Measurements from ENCODE around the gene ATF3.

The ATF3 gene

DNA sequence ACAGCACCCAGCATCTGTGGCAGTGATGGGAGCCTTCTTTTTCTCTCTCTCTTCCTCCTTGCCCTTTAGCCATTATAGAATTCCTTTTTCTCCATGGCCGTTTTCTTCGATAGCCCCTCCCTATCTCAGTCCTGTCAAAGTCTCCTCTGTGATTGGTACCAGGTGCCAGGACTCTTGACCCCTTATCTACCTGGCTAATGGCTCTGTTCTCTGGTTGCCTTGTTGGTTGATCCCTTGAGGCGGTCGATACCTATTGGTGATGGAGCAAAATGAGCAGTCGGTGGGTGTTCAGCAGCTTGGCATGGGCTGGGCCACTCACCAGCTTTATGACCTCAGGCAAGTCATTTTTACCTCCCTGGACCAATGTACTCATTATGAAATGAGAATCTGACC is 2.0 kb downstream of the ATF3 start:
- peaks cover 36% of the 10 kb centered on the region for H3K27me3 ChIP-seq (ENCODE audit: control insufficient read depth, insufficient read depth, low read length)
- peak overlapping the region; percentile 93 for H3K9ac ChIP-seq (ENCODE audit: low read length)
- peaks cover 11% of the 10 kb centered on the region for H3K36me3 ChIP-seq (ENCODE audit: control insufficient read depth, insufficient read depth, low read length)
- no peak overlapping the region for H3K27ac ChIP-seq (ENCODE audit: low read depth, low read length)
- H3K4me3 ChIP-seq (ENCODE audit: low read depth, low read length), result peak overlapping the region; percentile 90
- H3K9me3 ChIP-seq (ENCODE audit: control insufficient read depth, insufficient read depth, low read depth, low read length), result no peaks in the 10 kb centered on the region
- peaks cover 55% of the 10 kb centered on the region for H3K4me1 ChIP-seq (ENCODE audit: control insufficient read depth, insufficient read depth, low read length)

DNA sequence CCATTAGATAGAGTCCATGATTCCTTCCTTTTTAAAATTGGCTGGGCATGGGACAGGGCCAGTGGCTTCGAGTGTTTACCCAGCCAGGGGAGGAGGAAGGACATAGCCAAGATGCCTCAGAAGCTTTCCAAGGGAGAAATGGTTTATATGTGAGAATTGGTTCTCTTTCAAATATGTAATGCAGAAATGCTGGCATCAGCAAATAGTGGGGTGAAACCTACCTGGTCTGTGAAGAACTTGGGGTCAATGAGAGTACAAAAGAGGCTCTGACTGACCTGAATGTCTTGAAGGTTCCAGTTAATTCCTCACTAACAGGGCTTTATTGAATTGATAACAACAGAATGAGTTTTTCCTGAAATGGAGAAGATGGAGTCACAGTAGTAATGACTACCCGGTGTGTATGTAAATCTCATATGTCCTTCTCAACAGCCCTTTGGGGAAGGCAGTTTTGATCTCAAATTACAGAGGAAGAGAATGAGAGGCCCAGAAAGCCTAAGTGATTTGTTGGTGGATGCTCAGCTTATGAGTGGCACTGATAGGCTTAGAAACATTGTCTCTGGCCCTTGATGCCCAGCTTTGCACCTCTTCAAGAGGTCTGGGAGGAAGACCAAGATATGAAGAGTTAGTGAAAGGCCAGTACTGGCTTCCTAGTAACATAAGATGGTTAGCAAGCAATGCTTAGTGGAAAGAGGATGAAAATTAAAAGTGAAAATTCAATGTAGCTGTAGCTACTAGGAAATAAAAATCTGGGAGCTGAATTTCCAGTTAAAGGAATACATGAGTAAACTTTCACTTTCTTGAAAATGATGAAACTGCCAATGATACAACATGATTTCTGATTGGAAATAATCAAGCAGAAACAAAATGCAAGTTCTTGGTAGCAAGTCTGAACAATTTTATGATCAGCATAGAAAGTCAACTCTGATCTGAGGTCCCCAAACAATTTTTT is 2.7 kb downstream of the ATF3 start:
- H3K4me3 ChIP-seq (ENCODE audit: low read depth, low read length), result peak overlapping the region; percentile 90
- peaks cover 17% of the 10 kb centered on the region for H3K36me3 ChIP-seq (ENCODE audit: control insufficient read depth, insufficient read depth, low read length)
- peaks cover 29% of the 10 kb centered on the region for H3K27me3 ChIP-seq (ENCODE audit: control insufficient read depth, insufficient read depth, low read length)
- no peak overlapping the region for H3K9ac ChIP-seq (ENCODE audit: low read length)
- no peak overlapping the region for H3K27ac ChIP-seq (ENCODE audit: low read depth, low read length)
- peaks cover 48% of the 10 kb centered on the region for H3K4me1 ChIP-seq (ENCODE audit: control insufficient read depth, insufficient read depth, low read length)
- no peaks in the 10 kb centered on the region for H3K9me3 ChIP-seq (ENCODE audit: control insufficient read depth, insufficient read depth, low read depth, low read length)

DNA sequence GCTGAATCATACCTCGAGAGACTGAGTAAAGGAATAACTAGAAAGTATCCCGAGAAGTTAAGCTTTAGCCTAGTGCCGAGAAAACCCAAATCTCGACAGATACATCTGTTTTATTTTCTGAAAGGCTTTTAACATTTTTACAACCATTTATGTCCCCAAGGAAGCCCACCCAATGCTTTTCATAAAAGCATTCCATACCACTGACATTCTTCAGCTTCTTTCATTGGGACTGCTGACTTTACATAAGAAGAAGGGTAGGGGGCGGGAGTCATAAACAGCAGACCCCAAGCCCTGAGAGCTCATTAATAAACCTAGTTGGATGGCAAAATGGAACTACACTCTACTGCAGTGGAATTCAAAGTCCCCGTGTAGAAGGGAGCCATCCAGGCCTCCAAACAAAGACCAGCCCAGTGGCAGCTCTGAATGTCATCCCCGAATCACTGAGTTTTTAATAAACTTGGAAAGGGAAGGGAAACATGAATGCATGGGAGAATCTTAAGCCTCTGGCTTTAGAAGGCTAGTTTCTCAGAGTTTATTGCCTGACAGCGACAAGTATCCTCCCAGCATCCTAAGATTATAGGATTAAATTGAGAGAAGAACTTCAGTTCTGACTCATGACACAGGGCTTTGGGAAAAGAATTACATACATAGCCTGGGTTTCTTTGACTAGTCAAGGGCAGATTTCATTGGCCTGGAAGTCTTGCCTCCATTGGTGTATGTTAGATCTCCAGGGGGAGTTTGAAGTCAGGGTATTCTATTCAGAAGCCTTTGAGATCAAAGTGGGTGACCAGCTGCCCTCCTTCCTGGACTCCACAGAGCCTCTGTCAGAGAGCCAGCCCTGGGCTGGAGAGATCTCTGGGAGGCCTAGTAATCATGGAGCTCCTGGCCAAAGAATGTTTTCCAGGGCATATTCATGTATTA is 3.7 kb downstream of the ATF3 start:
- Histone ChIP-seq H3K36me3 (ENCODE audit: control insufficient read depth, insufficient read depth, low read length) (peaks cover 27% of the 10 kb centered on the region), H3K4me1 (ENCODE audit: control insufficient read depth, insufficient read depth, low read length) (peaks cover 45% of the 10 kb centered on the region), H3K9ac (ENCODE audit: low read length) (no peak overlapping the region), H3K9me3 (ENCODE audit: control insufficient read depth, insufficient read depth, low read depth, low read length) (no peaks in the 10 kb centered on the region), H3K27ac (ENCODE audit: low read depth, low read length) (no peak overlapping the region), H3K27me3 (ENCODE audit: control insufficient read depth, insufficient read depth, low read length) (peaks cover 19% of the 10 kb centered on the region), H3K4me3 (ENCODE audit: low read depth, low read length) (peak overlapping the region; percentile 90)

DNA sequence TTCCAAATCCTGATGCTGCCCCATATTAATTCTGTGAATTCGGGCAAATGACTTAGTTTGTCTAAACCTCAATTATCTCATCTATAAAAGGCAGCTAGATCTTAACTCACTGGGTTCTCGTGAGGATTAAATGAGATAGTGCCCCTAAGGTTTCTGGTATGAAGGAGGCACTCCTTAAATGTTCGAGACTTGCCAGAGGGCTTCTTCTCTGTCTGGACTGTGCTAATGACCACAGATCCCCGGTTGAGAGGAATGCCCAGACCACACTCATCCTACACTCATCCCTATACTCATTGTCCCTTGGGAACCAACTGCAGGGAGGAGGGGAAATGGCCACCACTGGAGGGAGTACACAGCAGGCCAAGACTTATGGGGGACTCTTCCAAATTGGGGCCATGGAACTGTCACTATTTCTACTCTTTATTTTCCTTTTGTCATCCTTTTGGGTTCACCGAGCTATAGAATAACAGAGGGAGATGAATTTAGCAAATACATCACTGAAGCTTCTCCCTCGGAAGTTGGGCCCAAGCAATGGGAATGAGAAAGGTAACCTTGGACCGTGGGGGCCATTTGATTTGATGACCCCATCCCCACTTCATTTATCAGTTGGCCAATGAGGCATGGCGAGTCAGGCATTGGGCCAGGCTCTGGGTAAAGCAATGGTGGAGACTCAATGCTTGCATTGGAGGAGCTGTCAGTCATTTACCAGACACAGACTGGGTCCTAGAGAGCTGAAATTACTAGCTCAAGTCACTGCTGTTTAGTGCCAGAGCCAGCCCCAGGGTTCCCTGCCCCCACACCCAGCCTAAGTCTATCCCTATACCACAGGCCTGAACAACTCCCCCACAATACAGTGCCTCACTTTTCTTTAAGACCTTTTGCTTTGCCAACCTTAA is 5.1 kb downstream of the ATF3 start:
- Histone ChIP-seq H3K27ac (ENCODE audit: low read depth, low read length) (no peak overlapping the region), H3K4me3 (ENCODE audit: low read depth, low read length) (no peak overlapping the region)

DNA sequence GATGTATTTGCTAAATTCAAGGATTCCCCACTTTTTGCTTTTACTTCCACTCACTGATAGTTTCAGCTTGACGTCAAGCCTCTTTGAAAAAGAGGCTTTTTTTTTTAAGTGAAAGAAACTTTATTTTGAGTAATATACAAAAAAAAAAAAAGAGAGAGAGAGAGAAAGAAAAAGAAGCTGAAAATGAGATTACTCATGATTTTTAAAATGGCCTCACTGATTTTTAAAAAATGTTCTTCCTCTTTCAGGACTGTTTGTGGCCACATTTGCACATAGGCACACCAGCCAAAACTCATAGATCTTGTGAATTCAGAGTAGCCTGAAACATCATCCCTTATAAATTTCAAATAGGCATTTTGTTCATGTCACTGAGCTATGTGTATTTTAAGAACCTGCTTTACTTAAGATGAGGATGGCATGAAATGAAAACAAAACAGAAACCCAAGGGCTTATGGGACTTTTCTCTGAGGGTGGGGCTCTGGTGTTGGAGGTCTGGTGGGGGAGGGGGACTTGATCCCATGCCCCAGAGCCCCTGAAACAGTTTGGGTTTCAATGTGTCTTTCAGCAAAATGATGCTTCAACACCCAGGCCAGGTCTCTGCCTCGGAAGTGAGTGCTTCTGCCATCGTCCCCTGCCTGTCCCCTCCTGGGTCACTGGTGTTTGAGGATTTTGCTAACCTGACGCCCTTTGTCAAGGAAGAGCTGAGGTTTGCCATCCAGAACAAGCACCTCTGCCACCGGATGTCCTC is 6.1 kb downstream of the ATF3 start:
- peaks cover 10% of the 10 kb centered on the region for H3K27me3 ChIP-seq (ENCODE audit: control insufficient read depth, insufficient read depth, low read length)
- no peak overlapping the region for H3K27ac ChIP-seq (ENCODE audit: low read depth, low read length)
- no peak overlapping the region for H3K4me3 ChIP-seq (ENCODE audit: low read depth, low read length)
- peaks cover 45% of the 10 kb centered on the region for H3K4me1 ChIP-seq (ENCODE audit: control insufficient read depth, insufficient read depth, low read length)
- peaks cover 50% of the 10 kb centered on the region for H3K36me3 ChIP-seq (ENCODE audit: control insufficient read depth, insufficient read depth, low read length)
- no peaks in the 10 kb centered on the region for H3K9me3 ChIP-seq (ENCODE audit: control insufficient read depth, insufficient read depth, low read depth, low read length)
- no peak overlapping the region for H3K9ac ChIP-seq (ENCODE audit: low read length)

More for the DNA sequence above, 5.1 kb downstream of the ATF3 start:
- peaks cover 11% of the 10 kb centered on the region for H3K27me3 ChIP-seq (ENCODE audit: control insufficient read depth, insufficient read depth, low read length)
- no peaks in the 10 kb centered on the region for H3K9me3 ChIP-seq (ENCODE audit: control insufficient read depth, insufficient read depth, low read depth, low read length)
- peaks cover 41% of the 10 kb centered on the region for H3K36me3 ChIP-seq (ENCODE audit: control insufficient read depth, insufficient read depth, low read length)
- peaks cover 45% of the 10 kb centered on the region for H3K4me1 ChIP-seq (ENCODE audit: control insufficient read depth, insufficient read depth, low read length)
- no peak overlapping the region for H3K9ac ChIP-seq (ENCODE audit: low read length)

DNA sequence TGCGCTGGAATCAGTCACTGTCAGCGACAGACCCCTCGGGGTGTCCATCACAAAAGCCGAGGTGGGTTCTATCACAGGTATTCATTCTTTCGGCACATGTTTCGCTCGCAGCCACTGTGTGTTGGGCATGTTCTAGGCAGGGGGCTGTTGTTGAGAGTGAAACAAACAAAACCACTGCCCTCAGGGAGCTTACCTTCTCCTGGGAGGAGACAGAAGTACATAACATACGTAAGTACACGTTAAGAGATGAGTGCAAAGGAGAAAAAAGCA is 6.6 kb downstream of the ATF3 start:
- Histone ChIP-seq H3K36me3 (ENCODE audit: control insufficient read depth, insufficient read depth, low read length) (peaks cover 55% of the 10 kb centered on the region), H3K4me3 (ENCODE audit: low read depth, low read length) (no peak overlapping the region), H3K9ac (ENCODE audit: low read length) (no peak overlapping the region), H3K27ac (ENCODE audit: low read depth, low read length) (no peak overlapping the region), H3K27me3 (ENCODE audit: control insufficient read depth, insufficient read depth, low read length) (peaks cover 5% of the 10 kb centered on the region), H3K9me3 (ENCODE audit: control insufficient read depth, insufficient read depth, low read depth, low read length) (no peaks in the 10 kb centered on the region), H3K4me1 (ENCODE audit: control insufficient read depth, insufficient read depth, low read length) (peaks cover 40% of the 10 kb centered on the region)

GRCh38 chr1:212618466-212619210 is 10.1 kb downstream of the ATF3 start:
- H3K4me3 ChIP-seq (ENCODE audit: low read depth, low read length), result no peak overlapping the region
- peaks cover 6% of the 10 kb centered on the region for H3K4me1 ChIP-seq (ENCODE audit: control insufficient read depth, insufficient read depth, low read length)
- H3K9me3 ChIP-seq (ENCODE audit: control insufficient read depth, insufficient read depth, low read depth, low read length), result no peaks in the 10 kb centered on the region
- peaks cover 69% of the 10 kb centered on the region for H3K36me3 ChIP-seq (ENCODE audit: control insufficient read depth, insufficient read depth, low read length)
- H3K27ac ChIP-seq (ENCODE audit: low read depth, low read length), result no peak overlapping the region
- no peak overlapping the region for H3K9ac ChIP-seq (ENCODE audit: low read length)
- no peaks in the 10 kb centered on the region for H3K27me3 ChIP-seq (ENCODE audit: control insufficient read depth, insufficient read depth, low read length)

DNA sequence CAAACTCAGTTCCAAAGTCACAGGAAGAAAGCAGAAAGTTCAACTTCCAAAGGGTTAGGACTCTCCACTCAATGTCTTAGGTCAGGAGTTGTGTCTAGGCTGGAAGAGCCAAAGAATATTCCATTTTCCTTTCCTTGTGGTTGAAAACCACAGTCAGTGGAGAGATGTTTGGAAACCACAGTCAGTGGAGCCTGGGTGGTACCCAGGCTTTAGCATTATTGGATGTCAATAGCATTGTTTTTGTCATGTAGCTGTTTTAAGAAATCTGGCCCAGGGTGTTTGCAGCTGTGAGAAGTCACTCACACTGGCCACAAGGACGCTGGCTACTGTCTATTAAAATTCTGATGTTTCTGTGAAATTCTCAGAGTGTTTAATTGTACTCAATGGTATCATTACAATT is 11.7 kb downstream of the ATF3 start:
- H3K27me3 ChIP-seq (ENCODE audit: control insufficient read depth, insufficient read depth, low read length), result no peaks in the 10 kb centered on the region
- no peak overlapping the region for H3K9ac ChIP-seq (ENCODE audit: low read length)
- peaks cover 61% of the 10 kb centered on the region for H3K36me3 ChIP-seq (ENCODE audit: control insufficient read depth, insufficient read depth, low read length)
- no peak overlapping the region for H3K4me3 ChIP-seq (ENCODE audit: low read depth, low read length)
- no peaks in the 10 kb centered on the region for H3K9me3 ChIP-seq (ENCODE audit: control insufficient read depth, insufficient read depth, low read depth, low read length)
- no peak overlapping the region for H3K27ac ChIP-seq (ENCODE audit: low read depth, low read length)
- H3K4me1 ChIP-seq (ENCODE audit: control insufficient read depth, insufficient read depth, low read length), result no peaks in the 10 kb centered on the region

DNA sequence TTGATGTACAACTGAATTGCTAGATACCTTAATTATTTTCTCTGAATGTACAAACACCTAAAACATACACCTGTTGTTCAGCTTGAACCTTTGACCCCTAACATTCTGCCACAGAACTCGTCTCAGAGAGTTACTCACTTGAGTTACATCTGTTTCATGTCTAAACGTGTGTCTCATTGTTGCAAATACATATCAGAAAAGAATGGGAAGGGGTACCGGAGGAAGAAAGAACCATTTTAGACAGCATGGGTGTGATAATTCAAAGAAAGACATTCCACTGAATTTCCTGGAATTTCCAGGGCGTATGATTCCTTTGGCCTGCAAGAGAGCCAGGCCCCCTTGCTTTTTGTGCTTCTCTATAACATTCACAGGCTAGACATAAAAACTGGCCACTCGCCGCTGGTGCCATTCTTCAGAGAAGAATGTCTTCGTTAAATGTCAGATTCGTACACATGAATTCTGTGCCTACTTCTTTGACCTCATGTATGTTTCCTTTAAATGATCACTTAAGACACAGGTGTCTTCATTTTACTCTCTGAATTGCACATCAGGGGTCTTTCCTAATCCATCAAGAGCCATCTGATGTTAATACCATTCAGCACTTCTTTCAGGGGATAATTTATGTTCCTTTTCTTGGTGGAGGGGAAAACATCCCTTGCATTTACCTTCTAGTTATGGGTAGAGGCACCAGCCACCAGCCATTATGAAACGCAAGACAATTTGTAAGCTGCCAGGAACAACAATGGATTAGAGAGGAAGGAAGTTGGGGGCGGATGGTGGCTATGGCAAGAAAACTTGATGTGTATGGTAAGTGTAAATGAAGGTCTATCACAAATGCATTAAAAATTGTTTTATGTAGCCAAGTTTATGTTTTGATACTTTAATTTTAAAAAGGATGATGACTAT is 12.7 kb downstream of the ATF3 start:
- Histone ChIP-seq H3K27me3 (ENCODE audit: control insufficient read depth, insufficient read depth, low read length) (no peaks in the 10 kb centered on the region), H3K4me1 (ENCODE audit: control insufficient read depth, insufficient read depth, low read length) (no peaks in the 10 kb centered on the region), H3K4me3 (ENCODE audit: low read depth, low read length) (no peak overlapping the region), H3K36me3 (ENCODE audit: control insufficient read depth, insufficient read depth, low read length) (peaks cover 52% of the 10 kb centered on the region), H3K9ac (ENCODE audit: low read length) (no peak overlapping the region), H3K9me3 (ENCODE audit: control insufficient read depth, insufficient read depth, low read depth, low read length) (no peaks in the 10 kb centered on the region), H3K27ac (ENCODE audit: low read depth, low read length) (no peak overlapping the region)

Data from HUES6 (cell line).